CD4-positive, alpha-beta T cell (primary cell): ENCODE measurements around the gene PALM. TPM values are rescaled to one million over a fixed set of nuclear protein-coding genes. Genes with fewer than 3 reads are reported as not detected.

ENCODE experiments used
- ATAC-seq: fragments of 200-7000 bp; cut with Tn5 transposase; one replicate; pipeline ENCODE4 v1.10.0; 2022; ENCODE audit warnings: mild to moderate bottlenecking; ENCODE audit not compliant: poor library complexity
- CTCF ChIA-PET: fragments of 350-600 bp; sonication (Branson Sonifier 250); formaldehyde crosslinking; loops from one replicate; lab custom pipeline; 2021; ENCODE audit warnings: antibody characterized with exemption, inconsistent platforms; lab: Charles Lee
- POLR2A ChIA-PET: fragments of 350-600 bp; sonication (Branson Sonifier 250); formaldehyde crosslinking; loops from one replicate; lab custom pipeline; 2021; ENCODE audit warnings: antibody characterized with exemption, inconsistent platforms; lab: Charles Lee
- DNase-seq, 14 experiments: peaks; one replicate each; pipeline ENCODE4 v3.0.0-alpha.2; 2013 to 2020; ENCODE audit warnings: mixed read lengths in 2 of 14
- H3K27ac ChIP-seq, 2 donors: one replicate each; pipeline versions ENCODE4 v1.5.1 to v1.7.0; 2013; ENCODE audit warnings: low read length in 2 of 2, low read depth in 1 of 2, mild to moderate bottlenecking in 1 of 2
- H3K27me3 ChIP-seq, 2 experiments: 1 replicate in 1 of 2; 2 replicates in 1 of 2; pipeline versions ENCODE4 v1.6.1 to v1.7.0; 2013; ENCODE audit warnings: low read length in 2 of 2, control low read depth in 1 of 2, mild to moderate bottlenecking in 1 of 2, moderate library complexity in 1 of 2; ENCODE audit not compliant: insufficient read depth in 2 of 2, control insufficient read depth in 1 of 2
- H3K36me3 ChIP-seq: one replicate; pipeline ENCODE4 v1.6.1; 2013; ENCODE audit warnings: low read length, control low read depth; ENCODE audit not compliant: insufficient read depth
- H3K4me1 ChIP-seq: one replicate; pipeline ENCODE4 v1.6.1; 2013; ENCODE audit warnings: low read length, control low read depth; ENCODE audit not compliant: insufficient read depth
- H3K4me3 ChIP-seq: one replicate; pipeline ENCODE4 v1.5.1; 2013; ENCODE audit warnings: mild to moderate bottlenecking, low read length, moderate library complexity
- H3K9me3 ChIP-seq, 2 experiments: 1 replicate in 1 of 2; 2 replicates in 1 of 2; pipeline versions ENCODE4 v1.6.1 to v1.7.0; 2013; ENCODE audit warnings: low read length in 2 of 2, mild to moderate bottlenecking in 2 of 2, control low read depth in 1 of 2, moderate library complexity in 1 of 2; ENCODE audit not compliant: control insufficient read depth in 1 of 2, insufficient read depth in 1 of 2
- H3K27ac Mint-ChIP-seq: one replicate; pipeline ENCODE4 v1.8.0; 2020; ENCODE audit warnings: mixed read lengths
- H3K27me3 Mint-ChIP-seq: one replicate; pipeline ENCODE4 v1.8.0; 2021; ENCODE audit warnings: mixed read lengths
- H3K36me3 Mint-ChIP-seq: one replicate; pipeline ENCODE4 v1.8.0; 2021; ENCODE audit warnings: low read depth, mixed read lengths
- H3K4me1 Mint-ChIP-seq: one replicate; pipeline ENCODE4 v1.8.0; 2021; ENCODE audit warnings: low read depth, mixed read lengths
- H3K4me3 Mint-ChIP-seq: one replicate; pipeline ENCODE4 v1.8.0; 2020; ENCODE audit warnings: mild to moderate bottlenecking, mixed read lengths
- H3K9me3 Mint-ChIP-seq: one replicate; pipeline ENCODE4 v1.8.0; 2020; ENCODE audit warnings: mixed read lengths
- CTCF ChIP-seq: fragments of 200-600 bp; IDR thresholded peaks from one replicate; pipeline ENCODE4 v1.8.0; 2022; ENCODE audit warnings: antibody characterized with exemption, mild to moderate bottlenecking
- intact Hi-C, 2 experiments: fragments of 100-400 bp; cut with DNase I in 1 of 2; cut with micrococcal nuclease in 1 of 2; formaldehyde crosslinking; loops; one replicate each; pipeline versions ENCODE4 v1.15.1 to v1.9.0; 2023 to 2025; cut with DNase I, micrococcal nuclease
- total RNA-seq, 174 experiments: library from RNA in 2 of 174; stranded (reverse) in 2 of 174; gene quantifications; one replicate each; pipeline ENCODE4 v1.2.3 and lab custom pipeline; 2021 to 2026

The PALM gene
- total RNA-seq, 2 experiments from 2014 or later = not detected

- H3K4me3 ChIP-seq = no peak overlapping the region
- POLR2A ChIA-PET = no interaction called here
- peaks cover 10 to 49% of the 10 kb centered on the region in 2 experiments for H3K9me3 ChIP-seq
- Mint-ChIP-seq H3K4me1 (no peaks in the 10 kb centered on the region), H3K9me3 (no peaks in the 10 kb centered on the region), H3K27ac (no peak overlapping the region), H3K4me3 (no peak overlapping the region), H3K36me3 (no peaks in the 10 kb centered on the region), H3K27me3 (no peaks in the 10 kb centered on the region)
- DNase-seq (no peak), ATAC-seq (no peak)
- H3K36me3 ChIP-seq = no peaks in the 10 kb centered on the region
- no peak for TF ChIP-seq CTCF
- H3K27me3 ChIP-seq = peaks cover 0 to 4% of the 10 kb centered on the region in 2 experiments
- H3K27ac ChIP-seq = no peak overlapping the region
- CTCF ChIA-PET = no interaction called here
- intact Hi-C loops = no loop called here
- H3K4me1 ChIP-seq = no peaks in the 10 kb centered on the region
Measured at GRCh38 chr19:748274-748598, 39.5 kb downstream of the PALM start.

GRCh38 chr19:749811-750210 is 41.1 kb downstream of the PALM start:
- intact Hi-C loops = no loop called here
- no peak overlapping the region for H3K4me3 Mint-ChIP-seq
- Histone ChIP-seq H3K9me3 (peaks cover 10 to 35% of the 10 kb centered on the region in 2 experiments), H3K4me3 (no peak overlapping the region), H3K27ac (no peak overlapping the region), H3K36me3 (no peaks in the 10 kb centered on the region), H3K4me1 (no peaks in the 10 kb centered on the region), H3K27me3 (peaks cover 0 to 4% of the 10 kb centered on the region in 2 experiments)
- DNase-seq (peak in 1 of 14 experiments; percentile 15), ATAC-seq (no peak)
- H3K27me3 Mint-ChIP-seq = no peaks in the 10 kb centered on the region
- TF ChIP-seq CTCF = no peak
- no peaks in the 10 kb centered on the region for H3K9me3 Mint-ChIP-seq
- no peaks in the 10 kb centered on the region for H3K36me3 Mint-ChIP-seq
- POLR2A ChIA-PET = no interaction called here
- no peaks in the 10 kb centered on the region for H3K4me1 Mint-ChIP-seq
- CTCF ChIA-PET = no interaction called here
- no peak overlapping the region for H3K27ac Mint-ChIP-seq

- H3K4me1 Mint-ChIP-seq = no peaks in the 10 kb centered on the region
- H3K9me3 Mint-ChIP-seq = no peaks in the 10 kb centered on the region
- H3K9me3 ChIP-seq = peaks cover 10 to 28% of the 10 kb centered on the region in 2 experiments
- CTCF ChIA-PET = no interaction called here
- no peak within 1 kb of the TSS for H3K27ac ChIP-seq
- no peaks in the 10 kb centered on the region for H3K27me3 Mint-ChIP-seq
- no peaks in the 10 kb centered on the region for H3K4me1 ChIP-seq
- ATAC-seq (no peak), DNase-seq (no peak)
- H3K4me3 Mint-ChIP-seq = no peak within 1 kb of the TSS
- H3K36me3 Mint-ChIP-seq = no peaks in the 10 kb centered on the region
- peaks cover 0 to 4% of the 10 kb centered on the region in 2 experiments for H3K27me3 ChIP-seq
- no peak for TF ChIP-seq CTCF
- POLR2A ChIA-PET = no interaction called here
- H3K36me3 ChIP-seq = no peaks in the 10 kb centered on the region
- no peak within 1 kb of the TSS for H3K4me3 ChIP-seq
- no peak within 1 kb of the TSS for H3K27ac Mint-ChIP-seq
- intact Hi-C loops = no loop called here
Measured at GRCh38 chr19:750640-751423, 42.1 kb downstream of the PALM start, which contains the start of gene MISP. Gene MISP, plus strand, starts transcription at chr19:751112. Its CDS starts 5,835 bp downstream, at chr19:756947.
